Measurements from ENCODE around the gene AKR1B15.
"Not testable (repeated sequence)": the region's sequence is repeated elsewhere in the genome, so short reads cannot be mapped to it uniquely, and the experiment has no call there.

Gene AKR1B15

GRCh38 chr7:134532954-134533218 is 16.0 kb upstream of the AKR1B15 start:
- DNase-seq (ENCODE audit: low read depth): no peak

- no peak for DNase-seq (ENCODE audit: low read depth)
These were observed 15.6 kb upstream of the AKR1B15 start for GRCh38 chr7:134533288-134533771.

- DNase-seq (ENCODE audit: low read depth): no peak
These were observed 14.3 kb upstream of the AKR1B15 start for GRCh38 chr7:134534633-134535032.

GRCh38 chr7:134535272-134535918 is 13.5 kb upstream of the AKR1B15 start:
- DNase-seq (ENCODE audit: low read depth): no peak

- no peak for DNase-seq (ENCODE audit: low read depth)
These were observed 13.0 kb upstream of the AKR1B15 start for GRCh38 chr7:134535919-134536299.

GRCh38 chr7:134536558-134536957 is 12.4 kb upstream of the AKR1B15 start:
- DNase-seq (ENCODE audit: low read depth): not testable (repeated sequence)

GRCh38 chr7:134537273-134537781 is 11.6 kb upstream of the AKR1B15 start:
- not testable (repeated sequence) for DNase-seq (ENCODE audit: low read depth)

GRCh38 chr7:134539380-134540004 is 9.4 kb upstream of the AKR1B15 start:
- DNase-seq (ENCODE audit: low read depth): no peak

GRCh38 chr7:134541501-134542194 is 7.3 kb upstream of the AKR1B15 start:
- not testable (repeated sequence) for DNase-seq (ENCODE audit: low read depth)

- DNase-seq (ENCODE audit: low read depth): no peak
These were observed 6.6 kb upstream of the AKR1B15 start for GRCh38 chr7:134542195-134542771.

GRCh38 chr7:134545380-134545779 is 3.5 kb upstream of the AKR1B15 start:
- DNase-seq (ENCODE audit: low read depth): no peak

GRCh38 chr7:134545918-134546317 is 3.0 kb upstream of the AKR1B15 start:
- no peak for DNase-seq (ENCODE audit: low read depth)

- DNase-seq (ENCODE audit: low read depth): no peak
These were observed 2.0 kb upstream of the AKR1B15 start for GRCh38 chr7:134546955-134547354.

- DNase-seq (ENCODE audit: low read depth): peak; percentile 41
These were observed 1.4 kb upstream of the AKR1B15 start for GRCh38 chr7:134547397-134548054.

GRCh38 chr7:134549366-134549765 is 456 bp downstream of the AKR1B15 start:
- DNase-seq (ENCODE audit: low read depth): no peak

- no peak for DNase-seq (ENCODE audit: low read depth)
These were observed 3.2 kb downstream of the AKR1B15 start for GRCh38 chr7:134552105-134552504.

- DNase-seq (ENCODE audit: low read depth): no peak
These were observed 5.1 kb downstream of the AKR1B15 start for GRCh38 chr7:134553976-134554375.

- no peak for DNase-seq (ENCODE audit: low read depth)
These were observed 5.6 kb downstream of the AKR1B15 start for GRCh38 chr7:134554417-134554966.

- no peak for DNase-seq (ENCODE audit: low read depth)
These were observed 8.5 kb downstream of the AKR1B15 start for GRCh38 chr7:134557391-134557790.

GRCh38 chr7:134558370-134558769 is 9.5 kb downstream of the AKR1B15 start:
- no peak for DNase-seq (ENCODE audit: low read depth)

- not testable (repeated sequence) for DNase-seq (ENCODE audit: low read depth)
These were observed 12.7 kb downstream of the AKR1B15 start for GRCh38 chr7:134561616-134562015.

GRCh38 chr7:134562136-134562535 is 13.2 kb downstream of the AKR1B15 start:
- no peak for DNase-seq (ENCODE audit: low read depth)

All from activated gamma-delta T cell treated with anti-CD3 and anti-CD28 coated beads, Interleukin-2, amount 50 U/mL, for 16 hours (primary cell).